ENCODE results near the gene KIF26B.

Gene KIF26B

DNA sequence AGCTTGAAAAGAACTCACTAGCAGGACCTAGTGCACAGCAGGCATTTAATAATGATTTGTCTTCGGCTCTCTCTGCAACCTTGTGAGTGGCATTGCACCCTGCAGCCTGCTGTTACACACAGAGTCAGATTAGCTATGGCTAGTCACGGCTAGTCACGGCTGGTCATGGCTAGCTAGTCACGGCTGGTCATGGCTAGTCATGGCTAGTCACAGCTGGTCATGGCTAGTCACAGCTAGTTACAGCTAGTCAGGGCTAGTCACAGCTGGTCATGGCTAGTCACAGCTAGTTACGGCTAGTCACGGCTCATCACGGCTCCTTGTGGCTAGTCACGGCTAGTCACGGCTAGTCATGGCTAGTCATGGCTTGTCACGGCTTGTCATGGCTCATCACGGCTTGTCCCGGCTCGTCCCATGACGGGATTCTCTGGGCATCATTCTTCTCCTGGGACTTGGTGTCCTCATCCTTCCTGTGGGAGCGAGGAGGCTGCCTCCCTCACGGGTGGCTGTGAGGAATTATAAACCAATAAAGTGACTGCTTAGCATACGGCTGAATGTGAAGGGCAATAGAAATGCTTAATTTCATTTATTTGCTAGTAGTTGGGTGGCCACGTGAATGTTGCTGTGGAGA lies 12.5 kb upstream of the KIF26B start:
- Histone ChIP-seq H3K4me1 (ENCODE audit: low read length) (no peaks in the 10 kb centered on the region), H3K27me3 (replicated peaks; ENCODE audit: insufficient read depth, low read length) (no peaks in the 10 kb centered on the region), H3K79me2 (ENCODE audit: low read length) (no peaks in the 10 kb centered on the region), H3K9me3 (replicated peaks; ENCODE audit: insufficient read depth, low read length) (no peaks in the 10 kb centered on the region), H3K9me2 (replicated peaks; ENCODE audit: insufficient read depth, low read length) (no peaks in the 10 kb centered on the region), H3K27ac (ENCODE audit: low read length) (no peak overlapping the region), H3K36me3 (replicated peaks; ENCODE audit: insufficient read depth, low read length) (no peaks in the 10 kb centered on the region), H4K20me1 (ENCODE audit: insufficient read depth, low read length) (no peaks in the 10 kb centered on the region), H3F3A (ENCODE audit: insufficient read depth, low read length) (no peaks in the 10 kb centered on the region), H3K4me2 (ENCODE audit: low read depth, low read length) (no peak overlapping the region), H2AFZ (ENCODE audit: low read length) (no peak overlapping the region), H3K4me3 (ENCODE audit: low read length) (no peak overlapping the region), H3K9ac (ENCODE audit: low read length) (no peak overlapping the region)
- TF ChIP-seq, protein P1, sequence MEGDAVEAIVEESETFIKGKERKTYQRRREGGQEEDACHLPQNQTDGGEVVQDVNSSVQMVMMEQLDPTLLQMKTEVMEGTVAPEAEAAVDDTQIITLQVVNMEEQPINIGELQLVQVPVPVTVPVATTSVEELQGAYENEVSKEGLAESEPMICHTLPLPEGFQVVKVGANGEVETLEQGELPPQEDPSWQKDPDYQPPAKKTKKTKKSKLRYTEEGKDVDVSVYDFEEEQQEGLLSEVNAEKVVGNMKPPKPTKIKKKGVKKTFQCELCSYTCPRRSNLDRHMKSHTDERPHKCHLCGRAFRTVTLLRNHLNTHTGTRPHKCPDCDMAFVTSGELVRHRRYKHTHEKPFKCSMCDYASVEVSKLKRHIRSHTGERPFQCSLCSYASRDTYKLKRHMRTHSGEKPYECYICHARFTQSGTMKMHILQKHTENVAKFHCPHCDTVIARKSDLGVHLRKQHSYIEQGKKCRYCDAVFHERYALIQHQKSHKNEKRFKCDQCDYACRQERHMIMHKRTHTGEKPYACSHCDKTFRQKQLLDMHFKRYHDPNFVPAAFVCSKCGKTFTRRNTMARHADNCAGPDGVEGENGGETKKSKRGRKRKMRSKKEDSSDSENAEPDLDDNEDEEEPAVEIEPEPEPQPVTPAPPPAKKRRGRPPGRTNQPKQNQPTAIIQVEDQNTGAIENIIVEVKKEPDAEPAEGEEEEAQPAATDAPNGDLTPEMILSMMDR (IDR thresholded peaks at IDR 0.05; ENCODE audit: low read length): no peak
- no peak for TF ChIP-seq EZH2 (optimal IDR thresholded peaks at IDR 0.05; ENCODE audit: low read depth, low read length)
- no peak for TF ChIP-seq EZH2phosphoT487 (IDR thresholded peaks at IDR 0.05; ENCODE audit: low read length)
- DNase-seq: no peak

DNA sequence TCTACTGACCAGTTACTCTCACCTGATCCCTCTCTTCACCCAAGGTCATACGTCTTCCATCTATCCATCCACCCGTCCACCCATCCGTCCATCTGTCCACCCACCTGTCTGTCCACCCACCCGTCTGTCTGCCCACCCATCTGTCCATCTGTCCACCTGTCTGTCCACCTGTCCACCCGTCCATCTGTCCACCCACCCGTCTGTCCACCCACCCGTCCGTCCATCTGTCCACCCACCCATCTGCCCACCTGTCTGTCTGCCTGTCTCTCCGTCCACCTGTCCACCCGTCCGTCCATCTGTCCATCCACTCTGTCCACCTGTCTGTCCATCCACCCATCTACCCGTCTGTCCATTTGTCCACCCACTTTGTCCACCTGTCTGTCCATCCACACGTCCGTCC lies 11.8 kb upstream of the KIF26B start:
- Histone ChIP-seq H4K20me1 (ENCODE audit: insufficient read depth, low read length) (no peaks in the 10 kb centered on the region), H3K27ac (ENCODE audit: low read length) (no peak overlapping the region), H3K9me2 (replicated peaks; ENCODE audit: insufficient read depth, low read length) (no peaks in the 10 kb centered on the region), H3K4me1 (ENCODE audit: low read length) (no peaks in the 10 kb centered on the region), H3K79me2 (ENCODE audit: low read length) (no peaks in the 10 kb centered on the region), H2AFZ (ENCODE audit: low read length) (no peak overlapping the region), H3K36me3 (replicated peaks; ENCODE audit: insufficient read depth, low read length) (no peaks in the 10 kb centered on the region), H3K9me3 (replicated peaks; ENCODE audit: insufficient read depth, low read length) (no peaks in the 10 kb centered on the region), H3K4me3 (ENCODE audit: low read length) (no peak overlapping the region), H3F3A (ENCODE audit: insufficient read depth, low read length) (no peaks in the 10 kb centered on the region), H3K9ac (ENCODE audit: low read length) (no peak overlapping the region), H3K27me3 (replicated peaks; ENCODE audit: insufficient read depth, low read length) (no peaks in the 10 kb centered on the region), H3K4me2 (ENCODE audit: low read depth, low read length) (no peak overlapping the region)
- DNase-seq: no peak
- no peak for TF ChIP-seq EZH2phosphoT487 (IDR thresholded peaks at IDR 0.05; ENCODE audit: low read length)
- TF ChIP-seq EZH2 (optimal IDR thresholded peaks at IDR 0.05; ENCODE audit: low read depth, low read length): no peak
- TF ChIP-seq, protein P1 (IDR thresholded peaks at IDR 0.05; ENCODE audit: low read length): no peak

DNA sequence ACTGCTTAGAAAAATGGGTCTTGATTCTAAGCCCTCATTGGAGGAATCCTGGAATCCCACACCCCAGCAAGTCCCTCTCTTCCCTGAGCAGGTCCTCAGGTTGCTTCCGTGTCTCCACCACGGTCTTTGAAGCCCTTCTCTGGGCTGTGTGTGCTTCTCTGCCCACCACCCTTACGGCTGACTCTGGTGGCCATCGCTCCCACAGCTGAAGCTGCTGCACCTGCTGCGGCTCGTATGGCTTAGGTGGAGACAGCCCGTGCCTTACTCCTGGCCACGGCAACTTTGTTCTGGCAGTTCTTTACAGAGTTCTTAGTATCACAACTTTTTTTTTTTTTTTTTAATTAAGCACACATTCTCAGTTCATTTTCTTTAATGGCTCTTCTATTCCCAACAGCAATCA lies 10.9 kb upstream of the KIF26B start:
- Histone ChIP-seq H3K4me3 (ENCODE audit: low read length) (no peak overlapping the region), H4K20me1 (ENCODE audit: insufficient read depth, low read length) (no peaks in the 10 kb centered on the region), H3K4me1 (ENCODE audit: low read length) (no peaks in the 10 kb centered on the region), H3K9me2 (replicated peaks; ENCODE audit: insufficient read depth, low read length) (no peaks in the 10 kb centered on the region), H3K9ac (ENCODE audit: low read length) (no peak overlapping the region), H3K36me3 (replicated peaks; ENCODE audit: insufficient read depth, low read length) (no peaks in the 10 kb centered on the region), H3F3A (ENCODE audit: insufficient read depth, low read length) (no peaks in the 10 kb centered on the region), H3K27me3 (replicated peaks; ENCODE audit: insufficient read depth, low read length) (no peaks in the 10 kb centered on the region), H2AFZ (ENCODE audit: low read length) (no peak overlapping the region), H3K79me2 (ENCODE audit: low read length) (no peaks in the 10 kb centered on the region), H3K4me2 (ENCODE audit: low read depth, low read length) (no peak overlapping the region), H3K9me3 (replicated peaks; ENCODE audit: insufficient read depth, low read length) (no peaks in the 10 kb centered on the region), H3K27ac (ENCODE audit: low read length) (no peak overlapping the region)
- DNase-seq: no peak
- TF ChIP-seq, protein P1 (IDR thresholded peaks at IDR 0.05; ENCODE audit: low read length): no peak
- TF ChIP-seq EZH2phosphoT487 (IDR thresholded peaks at IDR 0.05; ENCODE audit: low read length) (no peak), EZH2 (optimal IDR thresholded peaks at IDR 0.05; ENCODE audit: low read depth, low read length) (no peak)

Measured in MM.1S (cell line).